ENCODE data around the gene ZNF627.
"Not testable (repeated sequence)": the region's sequence is repeated elsewhere in the genome, so short reads cannot be mapped to it uniquely, and the experiment has no call there.

Gene ZNF627

GRCh38 chr19:11597202-11598102 lies at the start of gene ZNF627:
Gene ZNF627 (plus strand): TSS chr19:11597483. CDS start chr19:11597628, 145 bp downstream.
- in situ Hi-C loops (cut with HindIII; ENCODE audit: low pct_ligation_motif_present, low pct_unique_long_range_greater_than_20kb, low sequenced_read_pairs): no loop called here
- DNase-seq: peak; percentile 95

- in situ Hi-C loops (cut with HindIII; ENCODE audit: low pct_ligation_motif_present, low pct_unique_long_range_greater_than_20kb, low sequenced_read_pairs): no loop called here
- DNase-seq: no peak
Measured at GRCh38 chr19:11547929-11548700, 49.2 kb upstream of the ZNF627 start.

- in situ Hi-C loops (cut with HindIII; ENCODE audit: low pct_ligation_motif_present, low pct_unique_long_range_greater_than_20kb, low sequenced_read_pairs): no loop called here
- DNase-seq: no peak
Measured at GRCh38 chr19:11549386-11549953, 47.8 kb upstream of the ZNF627 start.

- no peak for DNase-seq
- in situ Hi-C loops (cut with HindIII; ENCODE audit: low pct_ligation_motif_present, low pct_unique_long_range_greater_than_20kb, low sequenced_read_pairs): no loop called here
Measured at GRCh38 chr19:11550265-11550664, 47.0 kb upstream of the ZNF627 start.

GRCh38 chr19:11551603-11552235 lies 45.6 kb upstream of the ZNF627 start:
- no peak for DNase-seq
- in situ Hi-C loops (cut with HindIII; ENCODE audit: low pct_ligation_motif_present, low pct_unique_long_range_greater_than_20kb, low sequenced_read_pairs): no loop called here

- no peak for DNase-seq
- in situ Hi-C loops (cut with HindIII; ENCODE audit: low pct_ligation_motif_present, low pct_unique_long_range_greater_than_20kb, low sequenced_read_pairs): no loop called here
Measured at GRCh38 chr19:11552666-11553372, 44.5 kb upstream of the ZNF627 start.

GRCh38 chr19:11554160-11554559 lies 43.1 kb upstream of the ZNF627 start:
- DNase-seq: no peak
- in situ Hi-C loops (cut with HindIII; ENCODE audit: low pct_ligation_motif_present, low pct_unique_long_range_greater_than_20kb, low sequenced_read_pairs): no loop called here

GRCh38 chr19:11555246-11555645 lies 42.0 kb upstream of the ZNF627 start:
- DNase-seq: no peak
- in situ Hi-C loops (cut with HindIII; ENCODE audit: low pct_ligation_motif_present, low pct_unique_long_range_greater_than_20kb, low sequenced_read_pairs): no loop called here

GRCh38 chr19:11556634-11557420 lies 40.5 kb upstream of the ZNF627 start:
- DNase-seq: no peak
- in situ Hi-C loops (cut with HindIII; ENCODE audit: low pct_ligation_motif_present, low pct_unique_long_range_greater_than_20kb, low sequenced_read_pairs): no loop called here

- in situ Hi-C loops (cut with HindIII; ENCODE audit: low pct_ligation_motif_present, low pct_unique_long_range_greater_than_20kb, low sequenced_read_pairs): no loop called here
- DNase-seq: peak; percentile 96
Measured at GRCh38 chr19:11558881-11559828, 38.1 kb upstream of the ZNF627 start, which contains the start of gene ELOF1. Gene ELOF1 (minus strand): TSS chr19:11559230. CDS start chr19:11554347, 4,883 bp downstream.

- in situ Hi-C loops (cut with HindIII; ENCODE audit: low pct_ligation_motif_present, low pct_unique_long_range_greater_than_20kb, low sequenced_read_pairs): no loop called here
- DNase-seq: peak; percentile 58
Measured at GRCh38 chr19:11560404-11561051, 36.8 kb upstream of the ZNF627 start.

- in situ Hi-C loops (cut with HindIII; ENCODE audit: low pct_ligation_motif_present, low pct_unique_long_range_greater_than_20kb, low sequenced_read_pairs): no loop called here
- no peak for DNase-seq
Measured at GRCh38 chr19:11563532-11563931, 33.8 kb upstream of the ZNF627 start.

- DNase-seq; in situ Hi-C loops (cut with HindIII; ENCODE audit: low pct_ligation_motif_present, low pct_unique_long_range_greater_than_20kb, low sequenced_read_pairs): not testable (repeated sequence)
Measured at GRCh38 chr19:11564082-11564807, 33.0 kb upstream of the ZNF627 start.

- DNase-seq; in situ Hi-C loops (cut with HindIII; ENCODE audit: low pct_ligation_motif_present, low pct_unique_long_range_greater_than_20kb, low sequenced_read_pairs): not testable (repeated sequence)
Measured at GRCh38 chr19:11565649-11565980, 31.7 kb upstream of the ZNF627 start.

- DNase-seq: no peak
- in situ Hi-C loops (cut with HindIII; ENCODE audit: low pct_ligation_motif_present, low pct_unique_long_range_greater_than_20kb, low sequenced_read_pairs): no loop called here
Measured at GRCh38 chr19:11566164-11566563, 31.1 kb upstream of the ZNF627 start.
